Activated CD4-positive, CD25-positive, alpha-beta regulatory T cell treated with anti-CD3 and anti-CD28 coated beads, Interleukin-2, amount 50 U/mL, for 24 hours (primary cell): Measurements from ENCODE around the gene SPAG9.

Source experiments
- ATAC-seq, 2 donors: fragments of 150-1000 bp; cut with Tn5 transposase; one replicate each; pipeline ENCODE4 v1.10.0; 2021; ENCODE audit warnings: mild to moderate bottlenecking in 1 of 2, moderate library complexity in 1 of 2

The SPAG9 gene

DNA sequence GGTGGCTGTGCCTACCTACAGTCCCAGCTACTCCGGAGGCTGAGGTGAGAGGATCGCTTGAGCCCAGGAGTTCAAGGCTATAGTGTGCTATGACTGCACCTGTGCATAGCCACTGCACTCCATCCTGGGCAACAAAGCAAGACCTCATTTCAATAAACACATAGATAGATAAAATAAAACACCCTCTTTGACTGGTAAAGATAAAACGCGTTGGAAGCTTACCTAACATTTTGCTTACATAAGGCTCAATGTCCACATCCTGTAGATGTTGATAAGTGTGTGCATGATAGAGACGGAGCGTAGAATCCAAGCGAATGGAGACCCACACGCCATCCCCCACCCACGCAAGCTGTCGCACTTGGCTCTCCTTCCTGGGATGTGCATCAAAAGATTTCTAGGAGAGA lies 141.1 kb downstream of the SPAG9 start:
- no peak for ATAC-seq

DNA sequence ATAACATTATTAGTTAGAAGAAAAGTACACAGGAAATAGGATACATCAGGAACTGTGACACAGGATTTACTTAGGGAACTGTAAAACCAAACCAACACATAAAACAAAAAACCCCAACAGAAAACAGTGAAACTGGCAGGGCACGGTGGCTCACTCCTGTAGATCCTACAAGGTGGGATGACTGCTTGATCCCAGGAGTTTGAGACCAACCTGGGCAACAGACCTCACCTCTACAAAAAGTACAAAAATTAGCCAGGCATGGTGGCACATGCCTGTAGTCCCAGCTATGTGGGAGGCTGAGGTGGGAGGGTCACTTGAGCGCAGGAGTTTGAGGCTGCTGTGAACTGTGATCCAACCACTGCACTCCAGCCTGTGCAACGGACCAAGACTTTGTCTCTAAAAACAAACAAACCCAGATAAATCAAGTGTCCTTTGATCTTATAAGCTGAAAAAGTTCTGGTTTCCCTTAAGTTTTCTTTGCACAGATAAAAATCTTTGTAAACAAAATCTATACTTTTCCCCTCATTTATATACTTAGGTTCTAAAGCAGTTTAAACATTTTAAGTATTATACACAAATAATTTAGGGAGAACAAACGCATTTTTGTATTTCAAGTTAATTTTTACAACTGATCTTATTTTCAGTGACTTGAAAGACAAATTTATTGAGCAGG lies 143.0 kb downstream of the SPAG9 start:
- ATAC-seq, result no peak

DNA sequence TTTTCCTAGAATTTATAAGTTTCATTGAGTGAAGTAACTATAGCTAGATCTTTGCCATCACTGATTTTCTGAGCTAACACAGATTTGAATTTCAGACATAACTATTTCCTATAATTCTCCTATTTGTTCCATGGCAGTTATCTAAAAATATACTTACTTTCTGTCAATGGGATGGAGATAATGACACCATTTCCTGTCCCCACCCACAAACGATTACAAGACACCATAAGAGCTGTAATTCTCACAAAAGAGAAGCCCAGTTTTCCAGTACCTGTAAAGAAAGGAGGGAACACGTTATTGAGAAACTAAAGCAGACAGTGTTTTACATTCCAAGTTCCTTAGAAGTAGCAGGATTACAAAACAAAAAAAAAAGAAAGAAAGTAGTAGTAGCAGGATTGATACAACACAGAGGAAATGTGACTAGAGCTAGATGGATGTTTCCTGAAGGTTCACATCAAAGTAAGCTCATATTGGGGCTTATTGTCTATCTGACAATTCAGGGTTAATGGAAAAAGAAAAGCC lies 143.7 kb downstream of the SPAG9 start:
- no peak for ATAC-seq

DNA sequence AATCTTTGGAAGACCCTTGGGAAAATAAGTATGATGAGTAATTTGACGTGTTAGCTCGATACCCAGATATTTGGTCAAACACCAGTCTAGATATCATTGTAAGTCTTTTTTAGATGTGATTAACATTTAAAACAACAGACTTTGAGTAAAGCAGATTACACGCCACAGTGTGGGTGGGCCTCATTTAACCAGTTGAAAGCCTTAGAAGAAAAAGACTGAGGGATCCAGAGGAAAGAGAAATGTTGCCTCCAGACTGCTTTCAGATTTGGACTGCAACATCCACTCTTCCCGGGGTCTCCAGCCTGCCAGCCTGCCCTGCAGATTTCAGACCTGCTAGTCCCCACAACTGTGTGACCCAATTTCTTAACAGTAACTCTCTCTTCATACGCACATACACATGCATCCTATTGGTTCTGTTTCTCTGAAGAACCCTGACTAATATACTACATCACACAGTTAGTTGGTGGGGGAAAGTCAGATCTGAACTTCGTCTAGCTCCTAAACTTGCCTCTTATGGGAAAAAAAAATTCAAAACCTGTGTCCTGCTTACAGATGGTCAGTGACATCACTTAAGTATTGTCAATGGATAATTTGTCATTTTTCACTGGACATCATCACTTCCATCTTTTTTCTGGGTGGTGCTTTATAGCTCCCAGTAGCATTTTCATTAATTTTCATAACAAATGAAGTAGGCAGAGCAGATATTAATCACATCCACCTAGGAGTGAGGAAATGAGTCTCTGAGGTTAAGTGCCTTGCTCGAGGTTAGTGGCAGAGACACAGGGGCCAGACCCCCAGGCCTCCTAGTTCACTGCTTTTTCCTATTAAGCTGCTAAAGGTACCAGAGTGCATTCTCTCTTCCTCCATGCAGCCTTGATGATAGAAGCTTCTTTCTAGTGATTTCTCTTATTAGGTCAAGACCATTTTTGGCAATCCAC lies 146.8 kb downstream of the SPAG9 start:
- ATAC-seq, result no peak

DNA sequence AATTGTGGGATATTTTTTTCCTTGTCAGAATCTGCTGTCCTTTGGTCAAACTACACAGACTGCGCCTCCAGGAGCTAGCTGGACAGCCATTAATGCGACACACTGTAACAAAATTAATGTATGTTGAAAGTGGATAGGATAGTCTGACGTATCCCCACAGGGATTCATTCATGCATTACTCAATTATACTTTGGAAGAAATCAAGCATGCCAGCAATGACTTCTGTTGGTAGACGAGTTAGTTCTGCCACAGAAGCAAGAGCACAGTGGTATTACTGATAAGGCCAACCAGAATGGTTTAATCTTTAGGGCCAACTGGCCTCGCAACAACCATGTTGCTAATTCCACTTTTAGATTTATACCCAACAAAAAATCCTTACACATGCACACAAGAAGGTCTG lies 148.1 kb downstream of the SPAG9 start:
- no peak for ATAC-seq

DNA sequence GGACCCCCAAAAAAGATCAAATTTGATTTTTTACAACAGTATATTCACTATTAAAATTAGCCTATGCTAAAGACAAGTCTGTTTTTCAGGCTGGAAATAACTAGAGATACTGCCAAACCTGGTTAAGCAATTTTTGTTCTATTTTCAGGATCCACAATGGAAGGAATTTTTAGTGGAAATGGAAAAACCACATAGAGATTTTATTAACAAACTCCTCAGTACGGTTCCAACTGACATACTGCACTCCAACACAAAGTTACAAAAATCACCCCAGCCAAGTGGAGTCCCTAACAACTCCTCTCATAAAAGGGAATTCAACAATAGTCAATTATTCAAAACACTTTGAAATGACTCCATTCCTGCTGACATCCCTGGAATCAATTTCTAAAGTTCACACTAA lies 152.9 kb downstream of the SPAG9 start:
- ATAC-seq, result no peak

DNA sequence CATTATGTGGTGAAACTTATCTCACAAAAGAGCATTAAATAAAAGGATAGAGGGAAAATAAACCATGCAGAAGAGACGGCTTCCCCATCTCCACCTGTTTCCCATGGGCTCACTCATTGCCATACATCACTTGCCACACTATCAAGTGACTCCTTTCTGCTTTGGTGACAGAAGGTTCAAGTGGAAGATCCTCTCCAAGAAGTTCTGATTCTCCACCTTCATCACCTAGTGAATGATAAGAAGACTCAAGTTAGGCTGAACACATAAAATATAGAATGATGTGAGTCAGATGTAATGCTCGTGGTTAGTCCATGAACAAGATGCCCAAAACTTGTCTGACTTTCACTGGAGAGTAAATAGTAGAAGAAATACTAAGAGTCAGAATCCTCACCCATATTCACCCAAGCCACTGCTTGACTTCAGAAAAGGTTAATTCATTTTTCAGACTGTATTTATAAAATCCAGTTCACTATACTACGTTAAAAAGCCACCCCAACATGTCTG lies 154.5 kb downstream of the SPAG9 start:
- ATAC-seq, result peak; percentile 28 to 53

DNA sequence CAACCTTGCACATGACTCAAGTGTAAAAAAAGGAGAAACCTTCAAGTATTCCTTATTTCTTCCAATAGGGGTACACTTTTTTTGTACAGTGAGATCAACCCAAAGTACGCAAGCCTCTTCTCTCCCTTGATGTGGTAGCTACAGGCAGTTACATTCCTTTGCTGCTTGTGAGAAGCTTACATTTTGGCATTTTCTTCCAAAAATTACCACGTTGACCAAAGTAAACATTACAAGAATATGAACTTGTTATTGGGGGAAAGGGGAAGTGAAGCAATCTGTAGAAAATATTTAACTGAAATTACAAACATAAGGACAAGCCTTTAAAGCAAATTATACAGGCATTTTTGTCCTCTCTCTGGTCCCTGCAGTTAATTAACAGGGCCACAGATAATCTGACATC lies 157.5 kb downstream of the SPAG9 start:
- no peak for ATAC-seq

DNA sequence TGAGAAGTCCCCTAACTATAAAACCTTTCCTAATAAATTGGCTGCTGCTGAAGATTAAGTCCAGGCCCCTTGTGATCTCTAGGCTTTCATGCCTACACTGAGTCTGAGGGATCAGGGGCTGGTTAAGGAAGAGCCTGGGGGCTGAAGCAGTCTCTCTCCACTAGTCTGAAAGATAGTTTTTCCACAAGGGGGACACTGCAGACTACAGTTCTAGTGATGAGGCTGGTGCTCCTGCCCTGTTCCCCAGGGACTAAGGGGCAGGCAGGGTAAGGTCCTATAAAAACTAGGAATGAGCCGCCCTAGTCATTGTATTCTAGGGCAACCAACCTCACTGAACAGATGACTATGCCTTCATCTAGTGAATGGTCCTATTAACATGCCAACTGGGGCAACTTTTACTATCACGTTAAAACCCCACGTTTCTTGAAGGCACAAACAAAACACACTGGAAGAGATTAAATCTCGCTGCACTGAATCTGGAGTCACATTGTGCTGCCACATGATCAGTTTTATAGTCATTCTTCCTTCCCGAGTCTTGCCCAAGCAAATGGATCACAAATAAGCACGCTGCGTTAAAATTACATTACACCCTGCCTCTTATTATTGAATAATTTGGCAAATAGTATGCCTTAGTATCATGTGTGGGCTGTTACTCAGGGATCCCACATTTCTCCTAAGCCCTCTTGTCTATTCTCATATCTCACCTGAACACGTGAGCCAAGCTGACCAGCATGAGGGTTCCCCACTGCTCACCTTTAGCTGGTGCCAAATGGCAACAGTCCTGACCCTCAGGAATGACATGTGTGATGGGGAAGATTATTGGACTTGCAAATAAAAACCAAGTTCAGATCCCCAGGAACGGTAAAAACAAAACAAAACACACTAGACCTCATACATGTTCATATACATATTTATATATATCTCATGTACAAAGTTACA lies 159.1 kb downstream of the SPAG9 start:
- ATAC-seq, result no peak

DNA sequence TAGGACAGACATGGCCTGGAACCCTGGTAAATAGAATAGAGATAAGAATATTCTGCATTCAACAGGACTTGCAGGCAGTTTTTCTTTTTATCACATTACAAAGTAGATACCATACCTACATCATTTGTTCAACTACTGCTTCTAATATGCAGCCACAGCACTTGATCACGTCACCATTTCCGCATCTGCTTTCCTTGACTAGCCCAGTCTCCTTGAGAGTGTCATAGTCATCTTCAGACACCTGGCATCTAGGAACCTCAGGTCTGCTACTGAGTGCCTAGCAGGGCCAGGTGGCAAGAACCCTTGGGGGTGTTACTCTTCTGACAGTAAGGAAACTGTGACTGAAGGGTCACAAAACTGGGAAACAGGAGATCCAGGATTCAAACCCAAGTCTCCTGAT lies 161.3 kb downstream of the SPAG9 start:
- ATAC-seq, result no peak

DNA sequence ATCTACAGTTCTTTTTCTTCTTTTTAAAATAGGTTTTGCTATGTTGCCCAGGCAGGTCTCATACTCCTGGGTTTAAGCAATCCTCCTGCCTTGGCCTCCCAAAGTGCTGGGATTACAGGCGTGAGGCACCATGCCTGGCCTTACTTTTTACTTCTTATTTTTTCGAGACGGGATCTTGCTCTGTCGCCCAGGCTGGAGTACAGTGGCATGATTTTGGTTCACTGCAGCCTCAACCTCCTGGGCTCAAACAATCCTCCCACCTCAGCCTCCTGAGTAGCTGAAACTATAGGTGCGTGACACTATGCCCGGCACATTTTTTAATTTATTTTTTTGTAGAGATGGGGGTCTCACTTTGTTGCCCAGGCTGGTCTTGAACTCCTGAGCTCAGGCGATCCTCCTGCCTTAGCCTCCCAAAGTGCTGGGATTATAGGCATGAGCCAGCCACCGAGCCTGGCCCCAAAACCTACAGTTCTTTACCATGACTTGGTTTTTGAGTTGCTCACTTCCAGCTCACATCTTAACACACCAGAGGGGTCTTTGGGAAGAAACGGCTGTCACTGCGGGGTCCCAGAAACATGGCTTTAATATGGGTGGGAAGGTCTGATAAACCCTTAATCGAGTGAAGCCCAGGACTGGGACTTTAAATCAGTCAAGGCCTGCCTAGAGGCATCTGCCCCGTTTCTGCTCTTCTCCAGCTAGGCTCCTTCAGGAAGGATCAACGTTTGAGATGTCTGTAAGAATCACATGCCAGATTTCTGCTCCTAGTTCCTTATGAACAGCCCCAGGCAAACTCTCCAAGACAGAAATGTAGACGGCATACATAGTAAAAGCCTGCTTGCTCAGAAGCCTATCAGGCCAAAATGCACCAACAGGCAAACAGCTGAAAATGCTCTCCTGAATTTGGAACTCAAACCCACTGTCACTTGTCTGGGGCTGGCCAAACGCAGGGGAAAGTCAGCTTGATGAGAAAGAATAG lies 162.8 kb downstream of the SPAG9 start:
- ATAC-seq, result no peak

DNA sequence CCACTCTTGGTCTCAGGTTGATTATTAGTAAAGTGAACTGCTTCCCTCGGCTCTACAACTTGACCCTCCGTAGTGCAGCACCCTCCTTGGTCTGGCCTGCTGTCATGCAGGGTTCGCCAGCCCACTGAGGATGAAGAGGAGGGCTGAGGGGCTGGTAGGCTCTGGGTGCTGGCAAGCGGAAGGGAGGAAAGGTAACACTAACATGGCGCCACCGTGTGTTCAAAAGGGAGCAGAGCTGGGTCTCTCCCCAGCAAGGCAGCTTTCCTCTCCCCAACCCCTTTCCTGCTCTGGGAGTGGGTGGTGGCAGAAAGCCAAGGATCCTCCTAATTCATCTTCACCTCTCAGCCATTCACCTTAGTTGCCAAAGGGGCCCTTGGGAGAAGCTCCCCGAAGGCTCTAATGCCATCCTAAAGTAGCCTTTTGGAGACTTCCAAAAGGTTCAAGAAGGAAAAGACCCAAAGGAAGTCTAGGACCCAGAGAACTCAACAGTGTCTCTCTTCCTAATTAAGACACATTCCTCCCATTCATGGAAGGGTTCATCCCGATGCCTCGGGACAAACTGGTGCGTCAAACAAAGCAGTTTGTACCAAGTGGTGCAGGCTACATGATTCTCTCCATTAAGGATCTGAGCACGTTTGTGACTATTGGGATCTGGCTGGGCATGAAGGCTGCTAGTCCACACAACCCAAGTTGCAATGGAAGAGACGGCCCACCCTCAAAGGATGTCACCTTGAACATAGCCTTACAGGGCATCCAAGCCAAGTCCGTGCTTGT lies 163.7 kb downstream of the SPAG9 start:
- ATAC-seq, result peak; percentile 73 to 87

DNA sequence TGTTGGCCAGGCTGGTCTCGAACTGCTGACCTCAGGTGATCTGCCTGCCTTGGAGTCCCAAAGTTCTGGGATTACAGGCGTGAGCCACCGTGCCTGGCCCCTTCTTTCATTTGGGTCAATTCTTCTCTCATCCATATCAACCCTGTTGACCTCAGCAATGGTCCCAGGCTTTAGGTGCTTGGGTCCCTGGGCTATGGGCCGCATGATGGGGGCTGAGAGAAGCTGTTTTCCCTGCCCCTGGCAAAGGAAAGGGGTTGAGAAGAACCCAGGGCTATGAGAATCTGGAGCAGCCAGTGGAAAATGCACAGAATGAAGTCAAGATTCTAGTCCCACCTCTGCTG lies 164.3 kb downstream of the SPAG9 start:
- no peak for ATAC-seq

DNA sequence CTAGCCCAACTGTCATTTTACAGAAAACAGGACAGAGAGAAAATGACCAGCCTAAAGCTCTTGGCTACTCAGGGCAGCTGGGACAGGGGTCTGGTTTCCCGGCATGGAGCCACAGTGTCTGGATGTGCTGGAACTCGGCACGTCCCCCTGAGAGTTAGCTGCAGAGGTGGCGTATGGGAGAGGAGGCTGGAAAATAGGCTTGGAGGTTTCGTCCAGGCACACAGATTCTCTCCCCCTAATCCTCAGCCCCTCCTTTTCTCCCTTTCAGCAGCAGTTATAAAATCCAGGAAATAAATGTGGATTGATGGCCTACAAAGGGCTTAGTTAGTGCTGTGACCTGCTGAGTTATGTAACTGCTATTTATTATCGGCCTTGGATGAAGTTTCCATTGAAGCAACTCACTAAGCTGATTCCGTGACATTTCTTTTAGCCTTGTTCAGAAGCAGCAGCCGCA lies 165.0 kb downstream of the SPAG9 start:
- ATAC-seq, result no peak

DNA sequence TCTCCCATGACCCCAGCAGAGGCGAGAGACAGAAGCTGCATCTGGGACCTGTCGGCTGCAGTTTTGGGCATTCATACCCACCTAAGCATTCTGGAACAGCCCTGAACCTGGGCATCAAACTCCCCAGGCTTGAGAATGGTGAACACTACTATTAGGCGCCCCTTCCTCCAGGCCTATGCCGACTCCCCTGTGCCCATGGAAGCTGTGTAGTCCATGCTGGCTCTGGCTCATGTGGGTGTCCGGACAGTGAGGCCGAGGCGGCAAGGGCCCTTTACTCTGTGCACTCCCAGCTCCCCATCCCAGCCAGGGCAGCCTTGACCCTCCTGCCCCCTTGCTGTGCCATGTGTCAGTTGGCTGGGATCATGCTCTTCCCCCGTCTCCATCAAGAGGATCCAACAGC lies 165.5 kb downstream of the SPAG9 start:
- no peak for ATAC-seq

DNA sequence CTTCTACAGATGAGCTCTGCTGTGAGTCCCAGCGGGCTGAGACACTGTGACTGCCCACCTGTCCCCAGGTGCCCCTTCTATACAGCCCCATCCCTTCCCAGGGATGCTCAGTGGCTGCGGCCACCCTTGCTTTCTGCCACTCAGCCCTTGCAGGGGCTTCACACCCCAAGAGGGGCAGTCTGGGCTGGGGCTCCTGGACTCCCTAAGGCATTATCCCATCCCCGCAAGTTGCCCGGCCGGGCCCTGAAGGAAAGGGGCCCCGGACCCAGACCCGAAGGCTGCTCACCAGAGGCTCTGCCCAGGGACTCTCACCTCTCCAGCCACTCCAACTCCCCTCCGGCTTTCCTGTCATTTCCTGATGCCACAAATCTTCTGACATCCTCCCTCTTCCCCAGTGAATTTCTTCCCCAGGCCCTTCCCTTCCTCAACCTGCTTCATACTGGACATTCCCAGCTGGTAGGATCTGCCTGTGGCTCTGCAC lies 166.0 kb downstream of the SPAG9 start:
- no peak for ATAC-seq

DNA sequence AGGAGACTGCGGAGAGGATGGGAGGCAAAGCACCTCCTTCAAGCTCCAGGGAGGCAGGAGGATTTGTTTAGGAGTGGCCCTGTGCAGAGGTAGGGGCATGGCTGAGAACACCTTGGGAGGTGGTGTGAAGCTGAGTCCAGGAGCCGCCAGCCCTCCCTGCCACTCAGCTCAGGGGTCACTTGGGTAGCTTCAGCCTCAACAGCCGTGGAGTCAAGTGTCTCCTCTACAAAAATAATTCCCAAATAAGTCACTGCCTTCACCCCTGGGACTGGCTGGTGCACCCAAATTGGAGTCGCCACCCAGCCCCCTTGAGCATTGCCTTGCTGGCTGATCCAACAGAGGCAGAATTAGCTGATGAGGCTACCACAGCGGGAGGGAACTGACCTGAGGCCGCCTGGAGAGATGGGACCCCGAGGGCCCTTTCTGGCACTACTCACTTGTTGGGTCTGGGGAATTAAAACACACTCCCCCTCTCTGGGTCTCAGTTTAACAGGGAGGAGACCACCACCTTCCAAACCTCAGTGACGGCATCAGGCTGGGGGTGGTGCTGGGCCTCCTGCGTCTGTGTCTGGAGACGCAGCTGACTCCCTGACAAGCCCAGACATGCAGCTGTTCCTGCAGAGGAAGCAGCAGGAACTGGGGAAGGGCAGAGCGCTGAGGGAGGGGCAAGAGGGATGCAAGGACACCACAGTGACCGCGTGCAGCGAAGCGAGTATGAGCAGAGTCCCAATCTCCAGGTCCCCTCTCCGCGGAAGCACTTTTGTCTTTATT lies 166.7 kb downstream of the SPAG9 start:
- ATAC-seq, result no peak

DNA sequence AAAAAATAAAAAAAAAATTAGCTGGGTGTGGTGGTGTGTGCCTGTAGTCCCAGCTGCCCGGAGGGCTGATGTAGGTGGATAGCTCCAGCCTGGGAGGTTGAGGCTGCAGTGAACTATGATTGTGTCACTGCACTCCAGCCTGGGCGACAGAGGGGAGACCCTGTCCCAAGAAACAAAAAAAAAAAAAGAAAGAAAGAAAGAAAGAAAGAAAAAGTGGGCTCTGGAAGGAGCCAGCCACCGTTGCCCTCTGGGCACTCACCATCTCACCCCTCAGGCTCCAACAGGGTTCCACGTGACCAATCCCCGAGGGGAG lies 167.2 kb downstream of the SPAG9 start:
- ATAC-seq, result no peak

DNA sequence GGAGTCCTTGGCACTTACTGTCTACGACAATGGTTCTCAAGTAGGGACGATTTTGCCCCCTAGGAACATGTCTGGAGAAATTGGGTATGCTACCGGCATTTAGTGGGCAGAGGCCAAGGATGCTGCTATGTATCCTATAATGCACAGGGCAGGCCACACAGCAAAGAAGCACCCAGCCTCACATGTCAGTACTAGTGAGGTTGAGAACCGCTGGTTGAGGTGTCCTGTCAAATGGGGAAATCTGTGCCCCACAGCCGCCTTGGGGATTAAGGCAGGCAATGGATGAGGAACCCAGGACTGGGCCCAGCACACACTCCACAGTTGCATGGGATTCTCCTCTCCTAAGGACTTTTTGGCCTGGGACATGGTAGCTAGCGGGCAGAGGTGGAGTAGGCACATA lies 167.8 kb downstream of the SPAG9 start:
- no peak for ATAC-seq

DNA sequence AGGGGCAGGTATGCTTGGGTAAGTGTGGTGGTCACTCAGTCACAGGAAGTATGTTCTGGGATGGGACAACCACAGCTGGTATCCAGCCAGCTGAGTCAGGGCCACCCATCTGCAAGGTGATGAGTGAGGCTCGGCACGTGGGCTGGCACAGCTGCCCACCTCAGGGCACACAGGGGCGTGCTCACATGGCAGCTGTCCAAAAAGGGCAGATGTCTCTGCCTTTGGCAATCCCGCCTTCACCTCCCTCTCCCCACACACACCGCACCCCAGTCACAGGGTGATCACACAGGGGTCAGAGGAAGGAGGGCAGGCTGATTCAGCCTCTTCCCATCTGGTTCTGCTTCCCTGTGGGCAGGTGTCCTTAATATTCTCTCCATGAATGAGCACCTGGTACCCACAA lies 168.7 kb downstream of the SPAG9 start:
- ATAC-seq, result no peak
